Activated CD8-positive, alpha-beta memory T cell treated with anti-CD3 and anti-CD28 coated beads, Interleukin-2, amount 10 ng/mL, durations not matched to agents 7 days and 5 days (primary cell): Measurements from ENCODE around the gene HMGB2. TPM values are rescaled to one million over a fixed set of nuclear protein-coding genes. Genes with fewer than 3 reads are reported as not detected.

Experiments
- total RNA-seq, 2 experiments: library from RNA; stranded (reverse); gene quantifications; one replicate each; pipeline ENCODE4 v1.2.3, GENCODE V29; 2021

Gene HMGB2
- total RNA-seq, 2 experiments from 2014 or later, result 646 to 837 TPM

Other genes starting within 250 kb of the HMGB2 start
- gene GALNT7, start 165.5 kb downstream of the HMGB2 start, total RNA-seq, result 10 to 100 TPM; 16.8 to 17.8 TPM
- gene SAP30, start 36.6 kb upstream of the HMGB2 start, total RNA-seq, result 10 to 100 TPM; 32.7 to 34.0 TPM
- not detected for gene SCRG1, start 64.8 kb upstream of the HMGB2 start, total RNA-seq
- not detected for gene HAND2, start 195.9 kb upstream of the HMGB2 start, total RNA-seq